ENCODE results near the gene TARS1. TPM values are rescaled to one million over a fixed set of nuclear protein-coding genes. Genes with fewer than 3 reads are reported as not detected.
"Not testable (repeated sequence)": the region's sequence is repeated elsewhere in the genome, so short reads cannot be mapped to it uniquely, and the experiment has no call there.

The TARS1 gene
- total RNA-seq, 1 donor from 2014 or later = 119 TPM

GRCh38 chr5:33482335-33482734, 41.6 kb downstream of the TARS1 start:
- FAIRE-seq (no peak), DNase-seq (ENCODE audit: low spot score in 2 of 2) (no peak)

GRCh38 chr5:33487236-33487635, 46.5 kb downstream of the TARS1 start:
- DNase-seq (ENCODE audit: low spot score in 2 of 2) (no peak), FAIRE-seq (no peak)

- DNase-seq (ENCODE audit: low spot score in 2 of 2) = no peak
- FAIRE-seq = no peak
Observed at GRCh38 chr5:33488558-33489355, 48.0 kb downstream of the TARS1 start.

GRCh38 chr5:33489481-33490067, 48.8 kb downstream of the TARS1 start:
- no peak for FAIRE-seq
- DNase-seq (ENCODE audit: low spot score in 2 of 2) = no peak

GRCh38 chr5:33490071-33490665, 49.4 kb downstream of the TARS1 start:
- no peak for FAIRE-seq
- no peak for DNase-seq (ENCODE audit: low spot score in 2 of 2)

- FAIRE-seq = no peak
- no peak for DNase-seq (ENCODE audit: low spot score in 2 of 2)
Observed at GRCh38 chr5:33491941-33492340, 51.2 kb downstream of the TARS1 start.

- no peak for FAIRE-seq
- DNase-seq (ENCODE audit: low spot score in 2 of 2) = no peak
Observed at GRCh38 chr5:33494466-33494865, 53.7 kb downstream of the TARS1 start.

- FAIRE-seq = no peak
- no peak for DNase-seq (ENCODE audit: low spot score in 2 of 2)
Observed at GRCh38 chr5:33501260-33501659, 60.5 kb downstream of the TARS1 start.

- DNase-seq (ENCODE audit: low spot score in 2 of 2) (no peak), FAIRE-seq (no peak)
Observed at GRCh38 chr5:33501899-33502298, 61.1 kb downstream of the TARS1 start.

GRCh38 chr5:33504570-33504969, 63.8 kb downstream of the TARS1 start:
- no peak for FAIRE-seq
- no peak for DNase-seq (ENCODE audit: low spot score in 2 of 2)

- no peak for FAIRE-seq
- no peak for DNase-seq (ENCODE audit: low spot score in 2 of 2)
Observed at GRCh38 chr5:33507426-33507825, 66.7 kb downstream of the TARS1 start.

- DNase-seq (ENCODE audit: low spot score in 2 of 2) (no peak), FAIRE-seq (no peak)
Observed at GRCh38 chr5:33509036-33509435, 68.3 kb downstream of the TARS1 start.

GRCh38 chr5:33513462-33514185, 72.9 kb downstream of the TARS1 start:
- FAIRE-seq = no peak
- no peak for DNase-seq (ENCODE audit: low spot score in 2 of 2)

- FAIRE-seq; DNase-seq (ENCODE audit: low spot score in 2 of 2): not testable (repeated sequence)
Observed at GRCh38 chr5:33515366-33515765, 74.6 kb downstream of the TARS1 start.

GRCh38 chr5:33516421-33516820, 75.7 kb downstream of the TARS1 start:
- FAIRE-seq = no peak
- no peak for DNase-seq (ENCODE audit: low spot score in 2 of 2)
